AG20443 (cell line): ENCODE data around the gene ADD2.
A peak's percentile ranks its signal among the peaks of the same experiment; 100 is the strongest.
"Not testable (repeated sequence)": the region's sequence is repeated elsewhere in the genome, so short reads cannot be mapped to it uniquely, and the experiment has no call there.

Experiments used
- DNase-seq: peaks from one replicate; pipeline ENCODE4 v3.0.0; 2012; ENCODE audit warnings: low spot score, mixed read lengths

The ADD2 gene, protein sequence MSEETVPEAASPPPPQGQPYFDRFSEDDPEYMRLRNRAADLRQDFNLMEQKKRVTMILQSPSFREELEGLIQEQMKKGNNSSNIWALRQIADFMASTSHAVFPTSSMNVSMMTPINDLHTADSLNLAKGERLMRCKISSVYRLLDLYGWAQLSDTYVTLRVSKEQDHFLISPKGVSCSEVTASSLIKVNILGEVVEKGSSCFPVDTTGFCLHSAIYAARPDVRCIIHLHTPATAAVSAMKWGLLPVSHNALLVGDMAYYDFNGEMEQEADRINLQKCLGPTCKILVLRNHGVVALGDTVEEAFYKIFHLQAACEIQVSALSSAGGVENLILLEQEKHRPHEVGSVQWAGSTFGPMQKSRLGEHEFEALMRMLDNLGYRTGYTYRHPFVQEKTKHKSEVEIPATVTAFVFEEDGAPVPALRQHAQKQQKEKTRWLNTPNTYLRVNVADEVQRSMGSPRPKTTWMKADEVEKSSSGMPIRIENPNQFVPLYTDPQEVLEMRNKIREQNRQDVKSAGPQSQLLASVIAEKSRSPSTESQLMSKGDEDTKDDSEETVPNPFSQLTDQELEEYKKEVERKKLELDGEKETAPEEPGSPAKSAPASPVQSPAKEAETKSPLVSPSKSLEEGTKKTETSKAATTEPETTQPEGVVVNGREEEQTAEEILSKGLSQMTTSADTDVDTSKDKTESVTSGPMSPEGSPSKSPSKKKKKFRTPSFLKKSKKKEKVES

GRCh38 chr2:70767699-70768589 is at the start of gene ADD2:
Gene ADD2 (minus strand): TSS chr2:70768200. CDS start chr2:70706408, 61,792 bp downstream.
- DNase-seq: peak; percentile 69

- DNase-seq: no peak
These were observed 49.4 kb upstream of the ADD2 start for GRCh38 chr2:70817284-70817954.

DNA sequence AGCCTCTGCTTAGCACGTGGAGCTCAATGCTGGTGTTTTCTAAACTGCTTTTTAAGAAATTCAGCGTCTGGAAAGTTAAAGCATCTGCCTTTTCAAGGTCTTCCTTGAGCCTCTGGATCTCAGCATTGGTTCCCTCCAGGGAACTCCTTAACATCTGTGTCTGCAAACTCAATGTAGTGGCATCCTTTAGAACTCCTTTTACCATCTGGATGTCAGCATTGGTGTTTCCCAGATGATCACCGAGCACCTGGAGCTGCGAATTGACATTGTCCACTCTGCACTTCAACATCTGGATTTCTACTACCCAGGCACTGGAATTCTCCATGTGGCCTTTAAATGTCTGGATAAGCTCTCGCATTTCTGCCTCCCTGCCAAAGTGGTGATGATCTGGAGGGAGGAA is 48.7 kb upstream of the ADD2 start:
- DNase-seq: no peak

- no peak for DNase-seq
These were observed 41.3 kb upstream of the ADD2 start for GRCh38 chr2:70808983-70809958.

- no peak for DNase-seq
These were observed 39.8 kb upstream of the ADD2 start for GRCh38 chr2:70807828-70808118.

GRCh38 chr2:70807102-70807827 is 39.3 kb upstream of the ADD2 start:
- DNase-seq: no peak

GRCh38 chr2:70806620-70807019 is 38.6 kb upstream of the ADD2 start:
- DNase-seq: no peak

DNA sequence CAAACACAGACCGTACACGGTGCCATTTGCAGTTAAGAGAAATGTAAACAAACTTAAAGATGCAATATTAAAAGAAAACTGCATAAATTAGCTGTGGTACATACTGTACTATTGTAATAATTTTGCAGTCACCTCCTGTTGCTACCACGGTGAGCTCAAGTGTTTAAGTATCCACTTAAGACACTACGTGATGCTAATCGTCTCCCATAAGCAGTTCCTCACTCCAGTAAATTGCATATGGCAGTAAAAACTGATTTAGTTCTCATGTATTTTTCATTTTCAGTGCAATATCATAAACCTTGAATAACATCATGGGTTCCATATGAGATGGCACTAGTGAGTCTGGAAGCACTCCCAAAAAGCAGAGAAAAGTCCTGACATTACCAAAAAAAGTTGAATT is 38.0 kb upstream of the ADD2 start:
- no peak for DNase-seq

DNA sequence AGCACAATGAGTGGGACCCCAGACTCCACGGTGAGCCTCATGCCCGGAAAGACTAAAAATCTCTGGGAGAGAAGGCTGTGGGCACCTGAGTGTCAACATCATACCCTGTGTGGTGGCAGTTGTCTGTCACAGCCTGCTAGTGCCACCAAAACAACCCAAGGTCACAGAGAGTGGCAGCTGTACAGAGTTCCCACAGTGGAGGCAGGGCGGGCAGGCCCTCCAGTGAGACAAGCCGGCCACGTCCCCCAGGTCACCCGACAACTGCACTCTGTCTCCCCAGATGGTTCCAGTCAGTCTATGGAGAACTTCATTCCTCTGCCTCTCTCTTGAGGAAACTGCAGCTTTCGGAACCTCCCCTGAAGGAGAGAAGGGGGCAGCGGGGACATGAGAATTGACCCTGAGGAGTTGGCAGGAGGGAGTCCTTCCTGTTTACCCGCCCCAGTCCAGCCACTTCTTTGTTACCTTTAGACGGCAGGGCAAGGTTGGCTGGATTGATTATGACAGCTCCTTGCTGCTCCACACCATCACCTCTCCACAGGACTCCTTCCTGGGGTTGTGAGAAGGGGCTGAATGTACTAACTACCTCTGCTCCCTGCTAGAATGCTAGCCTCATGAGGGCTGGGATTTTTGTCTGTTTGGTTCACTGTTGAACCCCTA is 33.7 kb upstream of the ADD2 start:
- DNase-seq: no peak

- no peak for DNase-seq
These were observed 31.7 kb upstream of the ADD2 start for GRCh38 chr2:70799706-70800105.

DNA sequence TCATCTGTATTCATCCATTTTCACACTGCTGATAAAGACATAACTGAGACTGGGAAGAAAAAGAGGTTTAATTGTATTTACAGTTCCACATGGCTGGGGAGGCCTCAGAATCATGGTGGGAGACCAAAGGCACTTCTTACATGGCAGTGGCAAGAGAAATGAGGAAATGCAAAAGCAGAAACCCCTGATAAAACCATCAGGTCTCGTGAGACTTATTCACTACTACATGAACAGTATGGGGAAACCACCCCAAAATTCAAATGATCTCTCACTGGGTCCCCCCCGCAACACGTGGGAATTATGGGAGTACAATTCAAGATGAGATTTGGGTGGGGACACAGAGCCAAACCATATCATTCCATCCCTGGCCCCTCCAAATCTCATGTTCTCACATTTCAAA is 30.0 kb upstream of the ADD2 start:
- not testable (repeated sequence) for DNase-seq

DNA sequence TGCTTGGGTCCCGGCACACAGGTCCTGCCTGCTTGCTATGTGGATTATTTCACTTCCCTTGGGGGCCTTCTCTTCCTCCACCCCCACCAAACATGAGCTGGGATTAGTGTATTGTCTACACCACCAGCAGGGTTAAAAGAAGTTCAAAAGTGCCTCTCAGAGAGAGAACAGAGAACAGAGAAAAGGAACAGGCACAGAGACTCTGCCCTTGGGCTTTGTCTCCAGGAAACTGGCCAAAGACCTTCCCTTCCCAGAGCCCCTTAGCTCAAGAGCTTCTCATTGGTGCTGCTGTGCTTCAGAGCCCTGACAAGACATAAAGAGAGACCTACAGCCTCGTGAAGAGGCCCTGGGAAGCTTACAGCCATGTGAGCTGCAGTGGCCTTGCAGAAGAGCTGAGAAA is 29.5 kb upstream of the ADD2 start:
- DNase-seq: no peak

- no peak for DNase-seq
These were observed 28.3 kb upstream of the ADD2 start for GRCh38 chr2:70796262-70796661.

- no peak for DNase-seq
These were observed 27.4 kb upstream of the ADD2 start for GRCh38 chr2:70795164-70795995.

GRCh38 chr2:70793450-70793849 is 25.4 kb upstream of the ADD2 start:
- no peak for DNase-seq

DNA sequence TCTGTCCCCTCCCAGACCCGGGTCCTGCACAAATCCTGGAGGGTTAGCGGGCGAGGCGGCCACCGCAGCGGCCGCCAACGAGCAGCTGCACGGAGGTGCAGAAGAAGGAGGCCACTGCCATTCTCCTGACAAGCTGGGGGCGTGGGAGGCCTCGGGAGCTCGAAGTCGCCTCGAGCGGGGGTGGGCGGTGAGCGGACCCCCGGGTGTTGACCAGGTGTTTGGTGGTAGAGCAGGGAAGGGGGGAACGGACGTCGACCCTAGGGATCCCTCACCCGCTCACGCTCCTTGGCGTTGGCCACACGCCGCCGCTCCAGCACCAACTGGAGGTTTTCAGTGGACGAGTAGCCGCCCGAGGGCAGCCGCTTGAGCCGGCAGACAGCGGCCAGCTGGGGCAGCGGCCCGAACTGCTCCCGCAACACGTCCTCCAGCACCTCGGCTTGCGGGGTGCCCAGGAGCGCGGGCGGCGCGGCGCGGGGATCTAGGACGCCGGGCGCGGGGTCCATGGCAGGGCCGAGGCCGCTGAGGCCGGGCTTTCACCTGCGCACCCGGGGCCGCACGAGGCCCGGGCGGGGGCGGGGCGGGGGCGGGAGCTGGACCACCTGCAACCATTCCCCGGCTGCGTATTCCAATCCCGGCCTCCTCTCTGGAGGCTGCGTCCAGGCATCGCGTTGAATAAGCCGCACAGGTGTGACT is 22.3 kb upstream of the ADD2 start, which contains the start of gene FIGLA:
FIGLA (minus strand) TSS at position 508 of the 693 bp plus-strand sequence; CDS start at position 503, 5 bp downstream.
- peak; percentile 36 for DNase-seq

DNA sequence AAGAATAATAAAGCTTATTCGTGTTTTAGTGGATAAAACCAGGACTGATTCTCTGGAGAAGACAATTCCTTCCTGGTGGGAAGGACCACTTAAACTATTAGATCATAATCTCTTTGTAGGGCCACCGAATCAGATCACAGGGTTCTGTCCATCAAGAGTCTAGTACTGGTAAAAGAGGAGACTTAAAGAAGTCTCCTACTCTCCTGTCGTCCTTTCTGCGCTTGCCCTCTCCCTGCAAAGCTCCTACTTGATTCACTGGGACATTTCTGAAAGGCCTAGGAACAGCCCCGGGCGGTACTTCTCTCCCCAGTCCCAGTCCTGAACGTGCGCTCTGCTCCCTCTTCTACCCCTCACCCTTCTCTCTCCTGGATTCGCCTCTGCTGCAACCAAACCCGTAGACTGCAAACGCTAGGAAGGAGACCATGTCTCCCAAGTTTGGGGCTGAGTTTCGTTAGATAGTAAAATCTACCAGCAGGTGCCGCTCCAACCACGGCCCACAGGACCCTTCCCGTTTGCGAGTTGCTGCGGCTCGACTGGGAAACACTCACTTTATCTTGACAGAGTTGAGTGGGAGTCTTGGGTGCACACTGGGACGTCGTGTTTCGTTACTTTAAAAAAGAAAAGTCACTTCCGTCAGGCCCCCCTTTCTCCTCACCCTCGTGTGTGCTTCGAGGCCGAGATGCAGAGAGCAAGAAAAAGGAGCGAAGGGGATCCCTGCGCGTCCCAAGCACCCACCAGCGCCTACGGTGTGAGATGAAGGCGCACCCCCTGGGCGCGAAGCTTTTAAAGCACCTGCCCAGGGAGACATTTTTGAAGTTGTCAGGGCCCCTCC is 21.5 kb upstream of the ADD2 start:
- DNase-seq: peak; percentile 76
